Left forelimb (tissue), 1 donor: ENCODE measurements around the gene ACAA2.

ENCODE experiments used
- DNase-seq: peaks from one replicate; pipeline ENCODE4 v3.0.0-alpha.2; 2018; ENCODE audit warnings: low spot score

ACAA2 gene

DNA sequence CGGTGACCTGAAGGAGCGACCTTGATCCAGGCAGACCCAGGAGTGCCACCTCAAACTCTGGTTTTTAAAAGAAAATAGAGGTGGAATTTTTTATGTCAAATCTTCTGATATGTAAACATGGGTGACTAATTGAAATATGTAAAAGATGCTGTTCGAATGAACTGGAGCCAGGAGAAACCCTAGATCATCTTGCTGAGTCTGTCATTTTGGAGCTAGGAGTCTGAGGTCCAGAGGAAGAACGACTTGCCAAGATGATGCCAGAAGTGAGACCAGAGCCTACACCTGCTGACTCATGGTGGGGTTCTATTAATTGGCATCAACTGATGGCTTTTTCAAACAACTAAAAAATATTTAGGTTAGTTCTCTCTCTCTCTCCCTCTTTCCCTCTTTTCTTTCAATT is 74.1 kb downstream of the ACAA2 start:
- DNase-seq: no peak

DNA sequence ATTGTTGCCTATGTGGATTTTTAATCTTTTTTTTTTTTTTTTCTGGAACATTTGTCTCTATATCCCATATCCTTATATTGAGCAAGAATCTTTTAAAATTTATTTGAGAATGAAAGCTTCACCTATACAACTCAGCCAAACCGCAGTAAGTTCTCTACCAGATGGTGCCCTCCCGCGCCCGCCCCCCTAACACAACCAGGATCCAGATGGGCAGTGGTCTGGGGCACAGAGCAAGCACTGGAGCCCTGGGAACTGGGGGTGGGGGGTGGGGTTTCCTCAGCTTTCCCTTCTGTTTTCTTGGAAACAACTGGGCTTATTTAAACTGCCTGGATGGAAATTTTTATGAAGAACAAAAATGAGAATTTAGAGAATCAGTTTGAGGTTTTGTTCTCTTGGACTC is 74.6 kb downstream of the ACAA2 start:
- no peak for DNase-seq

GRCh38 chr18:49734836-49735235 is 78.5 kb downstream of the ACAA2 start:
- no peak for DNase-seq

DNA sequence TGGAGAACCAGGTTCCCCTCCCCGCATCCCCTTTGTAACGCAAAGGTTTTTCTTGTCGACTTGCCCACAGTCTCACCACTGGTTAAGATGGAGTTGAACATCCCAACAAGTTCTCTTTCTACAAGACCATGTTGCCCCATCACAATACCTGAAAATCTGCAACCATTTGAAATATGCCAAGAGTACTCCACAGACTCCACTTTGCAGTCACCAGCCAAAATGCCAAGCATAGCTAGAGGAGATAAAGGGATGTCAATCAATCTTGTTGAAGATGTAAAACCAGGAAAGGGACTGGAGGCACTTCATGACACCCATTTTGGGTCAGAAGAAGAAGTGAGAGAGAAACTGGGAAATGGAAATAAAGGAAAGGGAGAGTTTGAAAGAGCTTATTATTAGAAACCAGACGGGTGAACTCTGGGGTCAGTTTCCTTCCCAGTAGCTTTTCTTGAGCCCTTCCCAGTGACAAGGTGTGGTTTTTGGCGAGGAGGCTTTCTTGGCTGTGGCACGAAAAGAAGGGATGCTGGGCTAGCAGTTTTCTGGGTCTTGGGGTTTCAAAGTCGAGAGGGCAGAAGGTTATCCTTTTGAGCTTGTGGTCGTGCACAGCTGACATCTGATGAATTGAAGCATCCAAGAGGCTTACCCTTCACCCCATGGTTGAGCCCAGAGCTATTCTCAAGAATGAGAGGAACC is 79.3 kb downstream of the ACAA2 start:
- no peak for DNase-seq

- DNase-seq: no peak
These were observed 80.0 kb downstream of the ACAA2 start for GRCh38 chr18:49733321-49733720.
